ENCODE results near the gene NDUFB3. TPM values are rescaled to one million over a fixed set of nuclear protein-coding genes. Genes with fewer than 3 reads are reported as not detected.
"Not testable (repeated sequence)": the region's sequence is repeated elsewhere in the genome, so short reads cannot be mapped to it uniquely, and the experiment has no call there.

Gene NDUFB3
- total and polyA plus RNA-seq, 2 donors from 2014 or later: 101 to 309 TPM

GRCh38 chr2:201058914-201059313 lies 12.9 kb upstream of the NDUFB3 start:
- DNase-seq (no peak), FAIRE-seq (no peak)
- Histone ChIP-seq H3K9me3 (ENCODE audit: control insufficient read depth in 2 of 3, insufficient read depth in 1 of 3, low read length in 3 of 3) (no peaks in the 10 kb centered on the region), H3K27me3 (ENCODE audit: control insufficient read depth, insufficient read depth, low read length) (no peaks in the 10 kb centered on the region), H3K9ac (ENCODE audit: low read length in 3 of 3) (no peak overlapping the region), H3K27ac (ENCODE audit: low read depth in 2 of 2, low read length in 2 of 2) (no peak overlapping the region), H3K4me3 (ENCODE audit: low read length in 3 of 3) (no peak overlapping the region), H3K4me1 (ENCODE audit: control insufficient read depth in 2 of 3, insufficient read depth in 2 of 3, low read depth in 1 of 3, low read length in 3 of 3) (peaks cover 0 to 6% (median 4%) of the 10 kb centered on the region in 3 donors), H3K36me3 (ENCODE audit: control insufficient read depth in 2 of 3, insufficient read depth in 3 of 3, low read length in 3 of 3) (no peaks in the 10 kb centered on the region)
- no peak for TF ChIP-seq CTCF (IDR thresholded peaks at IDR 0.05; ENCODE audit: borderline replicate concordance, extremely low read depth, insufficient read depth)
- intact Hi-C loops (cut with DNase I): no loop called here

DNA sequence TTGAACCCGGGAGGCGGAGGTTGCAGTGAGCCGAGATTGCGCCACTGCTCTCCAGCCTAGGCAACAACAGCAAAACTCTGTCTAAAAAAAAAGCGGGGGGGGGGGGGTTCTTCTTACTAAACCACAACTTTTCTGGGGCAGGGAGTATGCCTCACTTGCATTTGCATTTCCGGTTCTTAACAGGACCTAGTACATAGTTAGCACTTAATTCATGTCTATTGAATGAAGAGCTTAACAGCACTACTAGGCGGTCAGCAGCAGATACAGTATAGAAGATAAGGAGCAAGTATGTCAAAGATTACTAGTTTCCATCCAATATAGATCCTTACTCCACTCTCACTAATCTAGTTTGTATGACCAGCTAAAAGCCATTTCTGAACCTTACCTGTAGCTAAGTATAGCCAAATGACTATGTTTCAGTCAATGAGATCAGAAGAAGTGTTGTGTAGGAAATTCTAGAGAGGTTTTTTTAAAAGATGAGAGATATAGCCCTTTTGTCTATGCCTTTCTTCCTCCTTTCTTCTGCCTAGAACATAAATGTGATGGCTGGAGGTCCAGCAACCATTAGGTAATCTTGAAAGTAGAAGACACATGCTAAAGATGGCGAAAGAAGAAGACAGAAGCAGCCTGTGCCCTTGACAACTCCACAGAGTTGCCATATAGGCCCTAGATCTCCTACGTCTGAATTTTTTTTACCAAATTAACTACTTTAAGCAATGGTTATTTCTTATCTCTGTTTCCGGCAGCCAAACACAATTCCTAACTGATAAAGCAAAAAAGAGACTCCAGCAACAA lies 11.6 kb upstream of the NDUFB3 start:
- FAIRE-seq: no peak
- no peak for DNase-seq
- intact Hi-C loops (cut with DNase I): no loop called here
- Histone ChIP-seq H3K4me1 (ENCODE audit: control insufficient read depth in 2 of 3, insufficient read depth in 2 of 3, low read depth in 1 of 3, low read length in 3 of 3) (peaks cover 0 to 6% (median 4%) of the 10 kb centered on the region in 3 donors), H3K27me3 (ENCODE audit: control insufficient read depth, insufficient read depth, low read length) (no peaks in the 10 kb centered on the region), H3K4me3 (ENCODE audit: low read length in 3 of 3) (no peak overlapping the region), H3K36me3 (ENCODE audit: control insufficient read depth in 2 of 3, insufficient read depth in 3 of 3, low read length in 3 of 3) (no peaks in the 10 kb centered on the region), H3K9me3 (ENCODE audit: control insufficient read depth in 2 of 3, insufficient read depth in 1 of 3, low read length in 3 of 3) (no peaks in the 10 kb centered on the region), H3K27ac (ENCODE audit: low read depth in 2 of 2, low read length in 2 of 2) (no peak overlapping the region), H3K9ac (ENCODE audit: low read length in 3 of 3) (no peak overlapping the region)
- TF ChIP-seq CTCF (IDR thresholded peaks at IDR 0.05; ENCODE audit: borderline replicate concordance, extremely low read depth, insufficient read depth): no peak

DNA sequence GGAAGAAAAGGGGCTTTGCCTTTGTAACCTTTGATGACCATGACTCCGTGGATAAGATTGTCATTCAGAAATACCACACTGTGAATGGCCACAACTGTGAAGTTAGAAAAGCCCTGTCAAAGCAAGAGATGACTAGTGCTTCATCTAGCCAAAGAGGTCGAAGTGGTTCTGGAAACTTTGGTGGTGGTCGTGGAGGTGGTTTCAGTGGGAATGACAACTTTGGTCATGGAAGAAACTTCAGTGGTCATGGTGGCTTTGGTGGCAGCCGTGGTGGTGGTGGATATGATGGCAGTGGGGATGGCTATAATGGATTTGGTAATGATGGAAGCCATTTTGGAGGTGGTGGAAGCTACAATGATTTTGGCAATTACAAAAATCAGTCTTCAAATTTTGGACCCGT lies 8.3 kb upstream of the NDUFB3 start:
- H3K36me3 ChIP-seq (ENCODE audit: control insufficient read depth in 2 of 3, insufficient read depth in 3 of 3, low read length in 3 of 3); DNase-seq; H3K27me3 ChIP-seq (ENCODE audit: control insufficient read depth, insufficient read depth, low read length); H3K4me3 ChIP-seq (ENCODE audit: low read length in 3 of 3); intact Hi-C loops (cut with DNase I); H3K9me3 ChIP-seq (ENCODE audit: control insufficient read depth in 2 of 3, insufficient read depth in 1 of 3, low read length in 3 of 3); H3K4me1 ChIP-seq (ENCODE audit: control insufficient read depth in 2 of 3, insufficient read depth in 2 of 3, low read depth in 1 of 3, low read length in 3 of 3); H3K9ac ChIP-seq (ENCODE audit: low read length in 3 of 3); H3K27ac ChIP-seq (ENCODE audit: low read depth in 2 of 2, low read length in 2 of 2); FAIRE-seq: not testable (repeated sequence)

DNA sequence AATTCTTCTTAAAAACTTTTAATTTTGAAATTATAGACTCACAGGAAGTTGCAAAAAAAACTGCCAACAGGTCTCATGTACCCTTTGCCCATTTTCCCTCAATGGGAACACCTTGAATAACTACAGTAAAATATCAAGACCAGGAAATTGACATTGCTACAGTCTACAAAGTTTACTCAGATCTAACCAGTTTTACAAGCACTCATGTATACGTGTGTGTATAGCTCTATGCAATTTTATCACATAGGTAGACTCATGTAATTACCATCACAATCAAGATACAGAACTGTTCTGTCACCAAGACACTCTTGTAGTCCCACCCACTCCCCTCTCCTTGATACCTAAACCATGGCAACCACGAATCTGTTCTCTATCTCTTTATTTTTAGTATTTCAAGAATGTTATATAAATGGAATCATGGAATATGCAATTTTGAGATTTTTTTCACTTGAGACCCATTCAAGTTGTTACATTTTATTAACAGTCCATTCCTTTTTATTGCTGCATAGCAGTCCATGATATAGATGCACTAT lies 6.9 kb upstream of the NDUFB3 start:
- DNase-seq: no peak
- no peak overlapping the region for H3K9ac ChIP-seq (ENCODE audit: low read length in 3 of 3)
- no peak for FAIRE-seq
- no peak overlapping the region for H3K27ac ChIP-seq (ENCODE audit: low read depth in 2 of 2, low read length in 2 of 2)
- no peaks in the 10 kb centered on the region for H3K36me3 ChIP-seq (ENCODE audit: control insufficient read depth in 2 of 3, insufficient read depth in 3 of 3, low read length in 3 of 3)
- no peak for TF ChIP-seq CTCF (IDR thresholded peaks at IDR 0.05; ENCODE audit: borderline replicate concordance, extremely low read depth, insufficient read depth)
- intact Hi-C loops (cut with DNase I): no loop called here
- H3K4me1 ChIP-seq (ENCODE audit: control insufficient read depth in 2 of 3, insufficient read depth in 2 of 3, low read depth in 1 of 3, low read length in 3 of 3): peaks cover 0 to 10% (median 0%) of the 10 kb centered on the region in 3 donors
- no peaks in the 10 kb centered on the region for H3K27me3 ChIP-seq (ENCODE audit: control insufficient read depth, insufficient read depth, low read length)
- H3K9me3 ChIP-seq (ENCODE audit: control insufficient read depth in 2 of 3, insufficient read depth in 1 of 3, low read length in 3 of 3): no peaks in the 10 kb centered on the region
- H3K4me3 ChIP-seq (ENCODE audit: low read length in 3 of 3): no peak overlapping the region
